HL-60 (cell line): ENCODE measurements around the gene RBM15B.

Experiments used
- DNase-seq, 2 experiments: peaks; one replicate each; pipeline ENCODE4 v3.0.0-alpha.2; 2010 to 2020; ENCODE audit warnings: low read depth in 1 of 2, low spot score in 1 of 2
- H3K27ac ChIP-seq: fragments of 250-450 bp; sonication (Bioruptor Pico); replicated peaks from 2 replicates; pipeline ENCODE4 v1.5.1; 2020; ENCODE audit warnings: mild to moderate bottlenecking, moderate library complexity
- H3K27me3 ChIP-seq: fragments of 250-450 bp; sonication (Bioruptor Pico); 2 replicates; pipeline ENCODE4 v1.5.1; 2021; ENCODE audit warnings: mild to moderate bottlenecking, moderate library complexity; ENCODE audit not compliant: insufficient read depth, poor library complexity, severe bottlenecking
- H3K4me3 ChIP-seq: replicated peaks from 2 replicates; pipeline ENCODE4 v1.5.1; 2011; ENCODE audit warnings: mild to moderate bottlenecking, control low read depth, low read length; ENCODE audit not compliant: insufficient read depth
- GABPA ChIP-seq: IDR thresholded peaks from 2 replicates; pipeline ENCODE4 v1.6.1; 2012; ENCODE audit warnings: low read depth
- POLR2AphosphoS5 ChIP-seq: IDR thresholded peaks from 2 replicates; pipeline ENCODE4 v1.6.1; 2012; ENCODE audit warnings: low read depth
- SPI1 ChIP-seq: IDR thresholded peaks from 2 replicates; pipeline ENCODE4 v1.6.1; 2012; ENCODE audit warnings: low read depth, mild to moderate bottlenecking, borderline replicate concordance
- long read RNA-seq: library from polyadenylated mRNA; unstranded; transcript quantifications from one replicate; pipeline ENCODE4 v2.0.0, GENCODE V29; 2020
- TF ChIP-seq, protein P1 (sequence below): IDR thresholded peaks from one replicate; pipeline ENCODE4 v1.5.1; 2011; ENCODE audit warnings: low read length, control low read depth, inconsistent platforms; ENCODE audit not compliant: insufficient read depth
- TF ChIP-seq, protein P2 (sequence below): IDR thresholded peaks from 2 replicates; pipeline ENCODE4 v1.6.1; 2012; ENCODE audit warnings: low read depth; ENCODE audit not compliant: insufficient replicate concordance

Gene RBM15B, protein sequence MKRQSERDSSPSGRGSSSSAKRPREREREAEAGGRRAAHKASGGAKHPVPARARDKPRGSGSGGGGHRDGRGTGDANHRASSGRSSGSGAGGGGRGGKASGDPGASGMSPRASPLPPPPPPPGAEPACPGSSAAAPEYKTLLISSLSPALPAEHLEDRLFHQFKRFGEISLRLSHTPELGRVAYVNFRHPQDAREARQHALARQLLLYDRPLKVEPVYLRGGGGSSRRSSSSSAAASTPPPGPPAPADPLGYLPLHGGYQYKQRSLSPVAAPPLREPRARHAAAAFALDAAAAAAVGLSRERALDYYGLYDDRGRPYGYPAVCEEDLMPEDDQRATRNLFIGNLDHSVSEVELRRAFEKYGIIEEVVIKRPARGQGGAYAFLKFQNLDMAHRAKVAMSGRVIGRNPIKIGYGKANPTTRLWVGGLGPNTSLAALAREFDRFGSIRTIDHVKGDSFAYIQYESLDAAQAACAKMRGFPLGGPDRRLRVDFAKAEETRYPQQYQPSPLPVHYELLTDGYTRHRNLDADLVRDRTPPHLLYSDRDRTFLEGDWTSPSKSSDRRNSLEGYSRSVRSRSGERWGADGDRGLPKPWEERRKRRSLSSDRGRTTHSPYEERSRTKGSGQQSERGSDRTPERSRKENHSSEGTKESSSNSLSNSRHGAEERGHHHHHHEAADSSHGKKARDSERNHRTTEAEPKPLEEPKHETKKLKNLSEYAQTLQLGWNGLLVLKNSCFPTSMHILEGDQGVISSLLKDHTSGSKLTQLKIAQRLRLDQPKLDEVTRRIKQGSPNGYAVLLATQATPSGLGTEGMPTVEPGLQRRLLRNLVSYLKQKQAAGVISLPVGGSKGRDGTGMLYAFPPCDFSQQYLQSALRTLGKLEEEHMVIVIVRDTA
- long read RNA-seq, full-length matches to known transcripts: 54 of 54 reads
- long read RNA-seq, partial matches to known transcripts: 0 of 54 reads
- long read RNA-seq, other reads (novel, unspliced or antisense): 0 of 54 reads

DNA sequence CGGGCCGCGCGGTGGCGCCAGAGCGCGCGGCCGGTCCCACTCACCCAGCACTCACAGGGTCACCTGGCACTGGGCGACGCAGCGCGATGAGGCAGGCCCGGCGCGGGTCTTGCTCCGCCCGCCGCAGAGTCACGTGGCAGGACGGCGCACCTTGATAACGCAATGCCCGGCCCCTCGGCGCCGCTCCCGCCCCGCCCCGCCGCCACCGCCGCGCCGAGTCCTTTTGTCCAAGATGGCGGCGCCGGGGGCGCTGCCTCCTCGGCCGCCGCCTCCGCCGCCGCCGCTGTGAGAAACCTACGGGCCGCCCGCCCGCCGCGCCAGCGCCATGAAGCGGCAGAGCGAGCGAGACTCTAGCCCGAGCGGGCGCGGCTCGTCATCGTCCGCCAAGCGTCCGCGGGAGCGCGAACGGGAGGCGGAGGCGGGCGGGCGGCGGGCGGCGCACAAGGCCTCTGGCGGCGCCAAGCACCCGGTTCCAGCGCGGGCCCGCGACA lies at the start of gene RBM15B:
RBM15B (plus strand) TSS at position 211 of the 491 bp plus-strand sequence; CDS start at position 326, 115 bp downstream.
- DNase-seq: peak; percentile 91 to 97
- Histone ChIP-seq H3K27me3 (no peaks in the 10 kb centered on the region), H3K4me3 (peak within 1 kb of the TSS; percentile 55), H3K27ac (peak within 1 kb of the TSS; percentile 74)
- peak; percentile 22; the same call in 1 of the 2 replicates for TF ChIP-seq POLR2AphosphoS5
- TF ChIP-seq, protein P1, sequence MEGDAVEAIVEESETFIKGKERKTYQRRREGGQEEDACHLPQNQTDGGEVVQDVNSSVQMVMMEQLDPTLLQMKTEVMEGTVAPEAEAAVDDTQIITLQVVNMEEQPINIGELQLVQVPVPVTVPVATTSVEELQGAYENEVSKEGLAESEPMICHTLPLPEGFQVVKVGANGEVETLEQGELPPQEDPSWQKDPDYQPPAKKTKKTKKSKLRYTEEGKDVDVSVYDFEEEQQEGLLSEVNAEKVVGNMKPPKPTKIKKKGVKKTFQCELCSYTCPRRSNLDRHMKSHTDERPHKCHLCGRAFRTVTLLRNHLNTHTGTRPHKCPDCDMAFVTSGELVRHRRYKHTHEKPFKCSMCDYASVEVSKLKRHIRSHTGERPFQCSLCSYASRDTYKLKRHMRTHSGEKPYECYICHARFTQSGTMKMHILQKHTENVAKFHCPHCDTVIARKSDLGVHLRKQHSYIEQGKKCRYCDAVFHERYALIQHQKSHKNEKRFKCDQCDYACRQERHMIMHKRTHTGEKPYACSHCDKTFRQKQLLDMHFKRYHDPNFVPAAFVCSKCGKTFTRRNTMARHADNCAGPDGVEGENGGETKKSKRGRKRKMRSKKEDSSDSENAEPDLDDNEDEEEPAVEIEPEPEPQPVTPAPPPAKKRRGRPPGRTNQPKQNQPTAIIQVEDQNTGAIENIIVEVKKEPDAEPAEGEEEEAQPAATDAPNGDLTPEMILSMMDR: peak; percentile 90
- no peak for TF ChIP-seq SPI1
- TF ChIP-seq, protein P2, sequence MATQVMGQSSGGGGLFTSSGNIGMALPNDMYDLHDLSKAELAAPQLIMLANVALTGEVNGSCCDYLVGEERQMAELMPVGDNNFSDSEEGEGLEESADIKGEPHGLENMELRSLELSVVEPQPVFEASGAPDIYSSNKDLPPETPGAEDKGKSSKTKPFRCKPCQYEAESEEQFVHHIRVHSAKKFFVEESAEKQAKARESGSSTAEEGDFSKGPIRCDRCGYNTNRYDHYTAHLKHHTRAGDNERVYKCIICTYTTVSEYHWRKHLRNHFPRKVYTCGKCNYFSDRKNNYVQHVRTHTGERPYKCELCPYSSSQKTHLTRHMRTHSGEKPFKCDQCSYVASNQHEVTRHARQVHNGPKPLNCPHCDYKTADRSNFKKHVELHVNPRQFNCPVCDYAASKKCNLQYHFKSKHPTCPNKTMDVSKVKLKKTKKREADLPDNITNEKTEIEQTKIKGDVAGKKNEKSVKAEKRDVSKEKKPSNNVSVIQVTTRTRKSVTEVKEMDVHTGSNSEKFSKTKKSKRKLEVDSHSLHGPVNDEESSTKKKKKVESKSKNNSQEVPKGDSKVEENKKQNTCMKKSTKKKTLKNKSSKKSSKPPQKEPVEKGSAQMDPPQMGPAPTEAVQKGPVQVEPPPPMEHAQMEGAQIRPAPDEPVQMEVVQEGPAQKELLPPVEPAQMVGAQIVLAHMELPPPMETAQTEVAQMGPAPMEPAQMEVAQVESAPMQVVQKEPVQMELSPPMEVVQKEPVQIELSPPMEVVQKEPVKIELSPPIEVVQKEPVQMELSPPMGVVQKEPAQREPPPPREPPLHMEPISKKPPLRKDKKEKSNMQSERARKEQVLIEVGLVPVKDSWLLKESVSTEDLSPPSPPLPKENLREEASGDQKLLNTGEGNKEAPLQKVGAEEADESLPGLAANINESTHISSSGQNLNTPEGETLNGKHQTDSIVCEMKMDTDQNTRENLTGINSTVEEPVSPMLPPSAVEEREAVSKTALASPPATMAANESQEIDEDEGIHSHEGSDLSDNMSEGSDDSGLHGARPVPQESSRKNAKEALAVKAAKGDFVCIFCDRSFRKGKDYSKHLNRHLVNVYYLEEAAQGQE: peak; percentile 22
- TF ChIP-seq GABPA: no peak

DNA sequence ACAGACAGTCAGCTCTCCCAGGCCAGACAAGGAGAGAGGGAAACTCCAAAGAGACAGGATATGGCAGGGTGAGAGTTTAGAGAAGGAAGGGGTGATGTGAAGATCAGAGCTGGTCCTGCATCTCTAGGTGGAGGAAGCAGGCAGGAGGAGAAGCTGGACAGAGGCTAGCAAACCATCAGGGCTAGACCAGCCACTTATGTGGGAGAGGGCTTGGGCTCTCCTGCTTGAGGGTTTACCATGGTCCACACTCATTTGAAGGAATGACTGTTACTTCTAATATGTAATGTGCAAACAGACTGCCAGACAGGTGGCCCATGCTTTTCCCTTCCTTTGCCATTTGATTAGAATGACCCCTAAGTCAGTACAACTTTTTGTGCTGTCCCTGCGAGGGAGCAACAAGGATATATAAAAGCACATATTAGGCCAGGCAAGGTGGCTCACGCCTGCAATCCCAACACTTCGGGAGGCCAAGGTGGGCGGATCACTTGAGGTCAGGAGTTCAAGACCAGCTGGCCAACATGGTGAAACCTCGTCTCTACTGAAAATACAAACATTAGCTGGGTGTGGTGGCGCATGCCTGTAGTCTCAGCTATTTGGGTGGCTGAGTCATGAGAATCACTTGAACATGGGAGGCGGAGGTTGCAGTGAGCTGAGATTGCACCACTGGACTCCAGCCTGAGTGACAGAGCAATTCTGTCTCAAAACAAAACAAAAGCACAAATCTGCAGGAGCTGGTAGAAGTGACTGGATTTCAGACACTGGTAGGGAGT lies 47.0 kb upstream of the RBM15B start:
- TF ChIP-seq, protein P1: no peak
- H3K27me3 ChIP-seq: peaks cover 3% of the 10 kb centered on the region
- no peak overlapping the region for H3K27ac ChIP-seq
- no peak overlapping the region for H3K4me3 ChIP-seq
- no peak for DNase-seq

DNA sequence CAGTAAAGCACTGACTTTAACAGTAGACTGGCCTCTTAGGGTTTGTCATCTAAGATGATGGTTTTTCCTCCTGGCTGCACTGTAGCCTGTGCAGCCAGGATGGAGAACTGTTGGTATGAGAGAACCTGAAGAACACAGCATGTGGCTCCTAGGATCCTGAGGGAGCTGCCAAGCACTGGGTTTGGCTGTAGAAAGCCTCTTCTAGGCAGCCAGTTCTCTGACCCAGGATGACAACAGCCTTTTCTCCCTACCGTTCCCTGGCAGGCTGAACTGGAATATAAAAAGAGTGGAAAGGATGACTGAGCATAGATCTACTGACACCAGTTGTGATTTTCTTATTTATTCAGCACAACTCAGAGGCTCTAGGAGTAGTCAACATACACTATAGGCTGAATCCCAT lies 40.3 kb upstream of the RBM15B start:
- no peaks in the 10 kb centered on the region for H3K27me3 ChIP-seq

More for the DNA sequence above, 40.3 kb upstream of the RBM15B start:
- Histone ChIP-seq H3K4me3 (no peak overlapping the region), H3K27ac (no peak overlapping the region)
- no peak for DNase-seq
- TF ChIP-seq, protein P2: no peak
- TF ChIP-seq SPI1: no peak
- TF ChIP-seq GABPA: no peak
- no peak for TF ChIP-seq POLR2AphosphoS5
- TF ChIP-seq, protein P1: no peak
